ENCODE data around the gene IQSEC3. TPM values are rescaled to one million over a fixed set of nuclear protein-coding genes. Genes with fewer than 3 reads are reported as not detected.

IQSEC3 gene
- total and polyA plus RNA-seq, 2 donors from 2014 or later, result 1.4 to 6.9 TPM

GRCh38 chr12:113347-113746, 46.8 kb downstream of the IQSEC3 start:
- H3K27me3 ChIP-seq (ENCODE audit: control insufficient read depth, insufficient read depth, low read length), result no peaks in the 10 kb centered on the region
- TF ChIP-seq, protein P1, sequence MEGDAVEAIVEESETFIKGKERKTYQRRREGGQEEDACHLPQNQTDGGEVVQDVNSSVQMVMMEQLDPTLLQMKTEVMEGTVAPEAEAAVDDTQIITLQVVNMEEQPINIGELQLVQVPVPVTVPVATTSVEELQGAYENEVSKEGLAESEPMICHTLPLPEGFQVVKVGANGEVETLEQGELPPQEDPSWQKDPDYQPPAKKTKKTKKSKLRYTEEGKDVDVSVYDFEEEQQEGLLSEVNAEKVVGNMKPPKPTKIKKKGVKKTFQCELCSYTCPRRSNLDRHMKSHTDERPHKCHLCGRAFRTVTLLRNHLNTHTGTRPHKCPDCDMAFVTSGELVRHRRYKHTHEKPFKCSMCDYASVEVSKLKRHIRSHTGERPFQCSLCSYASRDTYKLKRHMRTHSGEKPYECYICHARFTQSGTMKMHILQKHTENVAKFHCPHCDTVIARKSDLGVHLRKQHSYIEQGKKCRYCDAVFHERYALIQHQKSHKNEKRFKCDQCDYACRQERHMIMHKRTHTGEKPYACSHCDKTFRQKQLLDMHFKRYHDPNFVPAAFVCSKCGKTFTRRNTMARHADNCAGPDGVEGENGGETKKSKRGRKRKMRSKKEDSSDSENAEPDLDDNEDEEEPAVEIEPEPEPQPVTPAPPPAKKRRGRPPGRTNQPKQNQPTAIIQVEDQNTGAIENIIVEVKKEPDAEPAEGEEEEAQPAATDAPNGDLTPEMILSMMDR (IDR thresholded peaks at IDR 0.05; ENCODE audit: borderline replicate concordance, extremely low read depth, insufficient read depth), result no peak
- no peak for FAIRE-seq

DNA sequence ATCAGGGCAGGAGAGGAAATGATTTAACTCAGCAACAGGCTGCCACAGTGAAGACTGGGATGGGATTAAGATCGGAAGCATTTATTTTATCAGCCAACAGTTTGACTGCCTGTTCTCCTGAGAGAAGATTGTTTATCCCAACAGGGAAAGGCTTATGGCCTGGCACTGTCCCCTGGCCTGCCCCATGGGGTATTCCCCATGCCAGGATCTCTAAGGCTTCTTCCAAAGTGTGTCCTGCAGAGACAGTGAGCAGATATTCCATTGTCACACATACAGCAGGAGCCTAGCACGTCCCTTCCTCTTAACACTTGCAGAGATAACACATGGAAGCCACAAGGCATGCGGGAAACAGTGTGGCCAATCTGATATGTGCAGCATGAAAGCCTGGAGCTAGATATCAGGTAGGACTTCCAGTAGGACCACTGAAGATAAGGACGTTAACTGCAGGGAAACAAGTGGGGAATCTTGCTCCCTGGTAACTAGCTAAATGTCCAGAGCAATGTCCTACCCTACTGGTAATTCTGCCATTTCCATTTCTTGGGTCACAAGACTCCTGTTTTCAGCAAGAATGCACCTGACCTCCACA, 48.2 kb downstream of the IQSEC3 start:
- Histone ChIP-seq H3K9ac (ENCODE audit: low read length in 3 of 3) (no peak overlapping the region), H3K4me1 (ENCODE audit: control insufficient read depth in 2 of 3, insufficient read depth in 2 of 3, low read depth in 1 of 3, low read length in 3 of 3) (peaks cover 0 to 9% (median 2%) of the 10 kb centered on the region in 3 donors), H3K27me3 (ENCODE audit: control insufficient read depth, insufficient read depth, low read length) (no peaks in the 10 kb centered on the region), H3K4me3 (ENCODE audit: low read length in 3 of 3) (no peak overlapping the region), H3K36me3 (ENCODE audit: control insufficient read depth in 2 of 3, insufficient read depth in 3 of 3, low read length in 3 of 3) (no peaks in the 10 kb centered on the region), H3K27ac (ENCODE audit: low read depth in 2 of 2, low read length in 2 of 2) (no peak overlapping the region), H3K9me3 (ENCODE audit: control insufficient read depth in 2 of 3, insufficient read depth in 1 of 3, low read length in 3 of 3) (no peaks in the 10 kb centered on the region)
- TF ChIP-seq, protein P1 (IDR thresholded peaks at IDR 0.05; ENCODE audit: borderline replicate concordance, extremely low read depth, insufficient read depth), result no peak
- intact Hi-C loops (cut with DNase I), result no loop called here
- DNase-seq, result no peak
- FAIRE-seq, result no peak

More at GRCh38 chr12:113347-113746, 46.8 kb downstream of the IQSEC3 start:
- H3K36me3 ChIP-seq (ENCODE audit: control insufficient read depth in 2 of 3, insufficient read depth in 3 of 3, low read length in 3 of 3), result no peaks in the 10 kb centered on the region
- DNase-seq, result no peak
- intact Hi-C loops (cut with DNase I), result no loop called here
- H3K4me3 ChIP-seq (ENCODE audit: low read length in 3 of 3), result no peak overlapping the region
- H3K4me1 ChIP-seq (ENCODE audit: control insufficient read depth in 2 of 3, insufficient read depth in 2 of 3, low read depth in 1 of 3, low read length in 3 of 3), result peaks cover 0 to 9% (median 2%) of the 10 kb centered on the region in 3 donors
- no peaks in the 10 kb centered on the region for H3K9me3 ChIP-seq (ENCODE audit: control insufficient read depth in 2 of 3, insufficient read depth in 1 of 3, low read length in 3 of 3)
- H3K27ac ChIP-seq (ENCODE audit: low read depth in 2 of 2, low read length in 2 of 2), result no peak overlapping the region
- no peak overlapping the region for H3K9ac ChIP-seq (ENCODE audit: low read length in 3 of 3)

- no peak overlapping the region for H3K4me3 ChIP-seq (ENCODE audit: low read length in 3 of 3)
- H3K27me3 ChIP-seq (ENCODE audit: control insufficient read depth, insufficient read depth, low read length), result no peaks in the 10 kb centered on the region
- intact Hi-C loops (cut with DNase I), result no loop called here
- DNase-seq (no peak), FAIRE-seq (no peak)
- TF ChIP-seq, protein P1 (IDR thresholded peaks at IDR 0.05; ENCODE audit: borderline replicate concordance, extremely low read depth, insufficient read depth), result no peak
- peaks cover 0 to 9% (median 2%) of the 10 kb centered on the region in 3 donors for H3K4me1 ChIP-seq (ENCODE audit: control insufficient read depth in 2 of 3, insufficient read depth in 2 of 3, low read depth in 1 of 3, low read length in 3 of 3)
- H3K27ac ChIP-seq (ENCODE audit: low read depth in 2 of 2, low read length in 2 of 2), result no peak overlapping the region
- H3K9ac ChIP-seq (ENCODE audit: low read length in 3 of 3), result no peak overlapping the region
- H3K36me3 ChIP-seq (ENCODE audit: control insufficient read depth in 2 of 3, insufficient read depth in 3 of 3, low read length in 3 of 3), result no peaks in the 10 kb centered on the region
- H3K9me3 ChIP-seq (ENCODE audit: control insufficient read depth in 2 of 3, insufficient read depth in 1 of 3, low read length in 3 of 3), result no peaks in the 10 kb centered on the region
These were observed 49.0 kb downstream of the IQSEC3 start for GRCh38 chr12:115518-115917.

All from kidney (tissue), 14 donors.